A673 (cell line): ENCODE results near the gene FRRS1L.

Experiments used
- EZH2 ChIP-seq: fragments of 200-600 bp; sonication (generic); IDR thresholded peaks from 2 replicates; pipeline ENCODE4 v1.6.1; 2017; ENCODE audit warnings: borderline replicate concordance, low read depth, mild to moderate bottlenecking, mixed read lengths, antibody characterized with exemption, low read length; ENCODE audit not compliant: poor library complexity, severe bottlenecking
- TF ChIP-seq, protein P1 (sequence below): fragments of 300-800, 200-600 bp; sonication (generic); conservative IDR thresholded peaks from 2 replicates; pipeline ENCODE4 v1.5.1; 2017; ENCODE audit warnings: low read depth, mild to moderate bottlenecking, antibody characterized with exemption, low read length, moderate library complexity, mixed read lengths

DNA sequence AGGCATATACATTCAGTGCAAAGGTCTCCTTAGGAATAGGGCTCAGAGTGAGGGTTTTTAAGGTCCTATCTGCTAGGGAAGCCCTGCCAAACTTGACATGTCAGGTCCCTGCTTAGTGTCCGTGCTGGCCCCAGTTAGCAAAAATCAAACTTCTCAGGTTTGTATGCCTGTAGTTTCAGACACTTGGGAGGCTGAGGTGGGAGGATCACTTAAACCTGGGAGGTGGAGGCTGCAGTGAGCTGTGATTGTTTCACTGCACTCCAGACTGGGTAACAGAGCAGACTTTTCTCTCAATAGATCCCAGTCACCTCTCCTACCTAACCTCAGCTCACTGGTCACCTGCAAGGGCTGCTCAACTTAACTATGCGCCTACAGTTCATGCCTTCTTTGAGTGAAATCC, 28.6 kb downstream of the FRRS1L start:
- TF ChIP-seq, protein P1, sequence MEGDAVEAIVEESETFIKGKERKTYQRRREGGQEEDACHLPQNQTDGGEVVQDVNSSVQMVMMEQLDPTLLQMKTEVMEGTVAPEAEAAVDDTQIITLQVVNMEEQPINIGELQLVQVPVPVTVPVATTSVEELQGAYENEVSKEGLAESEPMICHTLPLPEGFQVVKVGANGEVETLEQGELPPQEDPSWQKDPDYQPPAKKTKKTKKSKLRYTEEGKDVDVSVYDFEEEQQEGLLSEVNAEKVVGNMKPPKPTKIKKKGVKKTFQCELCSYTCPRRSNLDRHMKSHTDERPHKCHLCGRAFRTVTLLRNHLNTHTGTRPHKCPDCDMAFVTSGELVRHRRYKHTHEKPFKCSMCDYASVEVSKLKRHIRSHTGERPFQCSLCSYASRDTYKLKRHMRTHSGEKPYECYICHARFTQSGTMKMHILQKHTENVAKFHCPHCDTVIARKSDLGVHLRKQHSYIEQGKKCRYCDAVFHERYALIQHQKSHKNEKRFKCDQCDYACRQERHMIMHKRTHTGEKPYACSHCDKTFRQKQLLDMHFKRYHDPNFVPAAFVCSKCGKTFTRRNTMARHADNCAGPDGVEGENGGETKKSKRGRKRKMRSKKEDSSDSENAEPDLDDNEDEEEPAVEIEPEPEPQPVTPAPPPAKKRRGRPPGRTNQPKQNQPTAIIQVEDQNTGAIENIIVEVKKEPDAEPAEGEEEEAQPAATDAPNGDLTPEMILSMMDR = no peak
- TF ChIP-seq EZH2 = no peak
